Epithelial cell of proximal tubule (primary cell): Measurements from ENCODE around the gene SIM2. TPM values are rescaled to one million over a fixed set of nuclear protein-coding genes. Genes with fewer than 3 reads are reported as not detected.

Experiments used
- DNase-seq: peaks from one replicate; pipeline ENCODE4 v3.0.0-alpha.2; 2011; ENCODE audit warnings: low read depth
- H3K4me3 ChIP-seq: 2 replicates; pipeline ENCODE4 v1.5.1; 2011; ENCODE audit warnings: low read depth, mild to moderate bottlenecking, low read length
- CTCF ChIP-seq: conservative IDR thresholded peaks from 2 replicates; pipeline ENCODE4 v1.5.1; 2012; ENCODE audit warnings: low read depth, mild to moderate bottlenecking, low read length
- total RNA-seq: library from RNA; depleted of rRNA; stranded (reverse); fragments of >200 nt; gene quantifications from 2 replicates; pipeline ENCODE4 v1.2.3, GENCODE V29; 2015

The SIM2 gene
- total RNA-seq, 1 donor from 2014 or later = 22.3 TPM

- no peak for DNase-seq
- no peak for TF ChIP-seq CTCF
- peak overlapping the region; percentile 55 for H3K4me3 ChIP-seq
These were observed 2.2 kb downstream of the SIM2 start for GRCh38 chr21:36700971-36701755.

GRCh38 chr21:36701756-36702621 is 3.1 kb downstream of the SIM2 start:
- DNase-seq = no peak
- TF ChIP-seq CTCF = no peak
- H3K4me3 ChIP-seq = peak overlapping the region; percentile 55

GRCh38 chr21:36702622-36702968 is 3.7 kb downstream of the SIM2 start:
- no peak for TF ChIP-seq CTCF
- H3K4me3 ChIP-seq = peak overlapping the region; percentile 55
- no peak for DNase-seq

- TF ChIP-seq CTCF = no peak
- DNase-seq = no peak
- H3K4me3 ChIP-seq = peak overlapping the region; percentile 55
These were observed 4.2 kb downstream of the SIM2 start for GRCh38 chr21:36703123-36703522.

- H3K4me3 ChIP-seq = peak overlapping the region; percentile 55
- no peak for DNase-seq
- no peak for TF ChIP-seq CTCF
These were observed 4.8 kb downstream of the SIM2 start for GRCh38 chr21:36703626-36704280.

GRCh38 chr21:36704281-36704957 is 5.5 kb downstream of the SIM2 start:
- TF ChIP-seq CTCF = no peak
- H3K4me3 ChIP-seq = peak overlapping the region; percentile 55
- no peak for DNase-seq
